Gastroesophageal sphincter (tissue), 4 donors: Measurements from ENCODE around the gene ZDHHC4. TPM values are rescaled to one million over a fixed set of nuclear protein-coding genes. Genes with fewer than 3 reads are reported as not detected.

Experiments used
- ATAC-seq: fragments of 150-250 bp; one replicate; pipeline ENCODE4 v1.9.1; 2016; ENCODE audit warnings: mild to moderate bottlenecking, moderate library complexity
- H3K27ac ChIP-seq, 4 donors: fragments of 200-600 bp; sonication (generic) in 3 of 4; 1 replicate in 3 of 4; 2 replicates in 1 of 4; pipeline ENCODE4 v1.5.1; 2016 to 2019
- H3K27me3 ChIP-seq: fragments of 200-600 bp; sonication (generic); one replicate; pipeline ENCODE4 v1.5.1; 2019
- H3K36me3 ChIP-seq, 2 donors: fragments of 200-600 bp; sonication (generic); one replicate each; pipeline ENCODE4 v1.5.1; 2019; ENCODE audit warnings: control low read depth in 1 of 2
- H3K4me1 ChIP-seq, 3 donors: fragments of 200-600 bp; sonication (generic); 1 replicate in 2 of 3; 2 replicates in 1 of 3; pipeline ENCODE4 v1.5.1; 2016 to 2019; ENCODE audit warnings: control low read depth in 2 of 3
- H3K4me3 ChIP-seq, 2 donors: fragments of 200-600 bp; sonication (generic); one replicate each; pipeline ENCODE4 v1.5.1; 2019; ENCODE audit warnings: mild to moderate bottlenecking in 1 of 2, moderate library complexity in 1 of 2
- H3K9me3 ChIP-seq, 3 donors: fragments of 200-600 bp; sonication (generic); one replicate each; pipeline ENCODE4 v1.5.1; 2017 to 2019; ENCODE audit warnings: control low read depth in 2 of 3
- CTCF ChIP-seq, 4 experiments: fragments of 200-600 bp in 2 of 4; fragments of 450-650 bp in 2 of 4; sonication (generic) in 1 of 4; IDR thresholded peaks; one replicate each; pipeline ENCODE4 v1.5.1; 2017 to 2019; ENCODE audit warnings: antibody characterized with exemption in 4 of 4, mild to moderate bottlenecking in 2 of 4, moderate library complexity in 2 of 4
- EP300 ChIP-seq: sonication (generic); formaldehyde crosslinking; IDR thresholded peaks from one replicate; pipeline ENCODE4 v1.6.1; 2017; ENCODE audit warnings: antibody characterized with exemption, mild to moderate bottlenecking
- POLR2A ChIP-seq, 2 donors: fragments of 450-650 bp; IDR thresholded peaks; one replicate each; pipeline ENCODE4 v1.6.1; 2017; ENCODE audit warnings: antibody characterized with exemption in 2 of 2, mild to moderate bottlenecking in 2 of 2, moderate library complexity in 1 of 2
- POLR2AphosphoS5 ChIP-seq: sonication (generic); formaldehyde crosslinking; IDR thresholded peaks from one replicate; pipeline ENCODE4 v1.6.1; 2017; ENCODE audit warnings: antibody characterized with exemption
- WGBS, 2 donors: methylation state at CpG; one replicate each; pipeline ENCODE4 v1.1.5; 2018; ENCODE audit warnings: low coverage in 1 of 2; 5-methylcytosine and 5-hydroxymethylcytosine counted together
- total RNA-seq, 4 donors: library from RNA; depleted of rRNA; stranded (reverse); fragments of >200 nt; gene quantifications; one replicate each; pipeline ENCODE4 v1.1.0, GENCODE V29; 2016

Gene ZDHHC4
- total RNA-seq, 4 donors from 2014 or later, result 54.6 to 63.8 (median 58.8) TPM

GRCh38 chr7:6559896-6560295 is 17.4 kb upstream of the ZDHHC4 start:
- no peaks in the 10 kb centered on the region for H3K4me1 ChIP-seq
- no peak for ATAC-seq
- H3K27me3 ChIP-seq, result peaks cover 16% of the 10 kb centered on the region
- H3K36me3 ChIP-seq, result no peaks in the 10 kb centered on the region
- H3K27ac ChIP-seq, result no peak overlapping the region
- TF ChIP-seq POLR2AphosphoS5 (no peak), CTCF (IDR thresholded peaks at IDR 0.05) (no peak), POLR2A (IDR thresholded peaks at IDR 0.05) (no peak), EP300 (no peak)
- no peaks in the 10 kb centered on the region for H3K9me3 ChIP-seq
- WGBS, 2 donors, result 25 to 31% methylated on average over 2 to 3 of the region's 3 CpGs
- H3K4me3 ChIP-seq, result no peak overlapping the region

- Histone ChIP-seq H3K27me3 (peaks cover 11% of the 10 kb centered on the region), H3K36me3 (no peaks in the 10 kb centered on the region), H3K9me3 (no peaks in the 10 kb centered on the region), H3K27ac (no peak overlapping the region), H3K4me3 (no peak overlapping the region), H3K4me1 (no peaks in the 10 kb centered on the region)
- 88 to 89% methylated on average over 1 of the region's 1 CpG for WGBS, 2 donors
- ATAC-seq, result no peak
- TF ChIP-seq POLR2A (IDR thresholded peaks at IDR 0.05), result no peak
- TF ChIP-seq EP300, result no peak
- TF ChIP-seq CTCF (IDR thresholded peaks at IDR 0.05), result no peak
- no peak for TF ChIP-seq POLR2AphosphoS5
Measured at GRCh38 chr7:6562106-6562505, 15.1 kb upstream of the ZDHHC4 start.

- no peak overlapping the region for H3K27ac ChIP-seq
- H3K27me3 ChIP-seq, result peaks cover 10% of the 10 kb centered on the region
- no peak overlapping the region for H3K4me3 ChIP-seq
- TF ChIP-seq POLR2AphosphoS5, result no peak
- WGBS, 2 donors, result 72% methylated on average over 6 to 12 of the region's 12 CpGs
- no peaks in the 10 kb centered on the region for H3K4me1 ChIP-seq
- no peaks in the 10 kb centered on the region for H3K36me3 ChIP-seq
- no peaks in the 10 kb centered on the region for H3K9me3 ChIP-seq
- no peak for ATAC-seq
Measured at GRCh38 chr7:6563936-6564770, 13.1 kb upstream of the ZDHHC4 start.

- no peak overlapping the region for H3K4me3 ChIP-seq
- TF ChIP-seq EP300, result no peak
- peaks cover 6% of the 10 kb centered on the region for H3K27me3 ChIP-seq
- H3K36me3 ChIP-seq, result no peaks in the 10 kb centered on the region
- no peak overlapping the region for H3K27ac ChIP-seq
- 88 to 100% methylated on average over 1 to 3 of the region's 4 CpGs for WGBS, 2 donors
- no peaks in the 10 kb centered on the region for H3K4me1 ChIP-seq
- no peak for ATAC-seq
- no peaks in the 10 kb centered on the region for H3K9me3 ChIP-seq
Measured at GRCh38 chr7:6565655-6566054, 11.6 kb upstream of the ZDHHC4 start.

GRCh38 chr7:6567886-6568285 is 9.4 kb upstream of the ZDHHC4 start:
- Histone ChIP-seq H3K4me1 (no peaks in the 10 kb centered on the region), H3K36me3 (no peaks in the 10 kb centered on the region), H3K4me3 (no peak overlapping the region), H3K27ac (no peak overlapping the region), H3K27me3 (peaks cover 6% of the 10 kb centered on the region), H3K9me3 (no peaks in the 10 kb centered on the region)
- no peak for ATAC-seq
- 87 to 90% methylated on average over 2 to 3 of the region's 3 CpGs for WGBS, 2 donors
- no peak for TF ChIP-seq EP300

- no peak for TF ChIP-seq POLR2A (IDR thresholded peaks at IDR 0.05)
- no peak for TF ChIP-seq POLR2AphosphoS5
- TF ChIP-seq EP300, result no peak
- TF ChIP-seq CTCF (IDR thresholded peaks at IDR 0.05), result no peak
- WGBS, 2 donors, result 52 to 58% methylated on average over 3 to 7 of the region's 7 CpGs
- no peak for ATAC-seq
Measured at GRCh38 chr7:6571160-6571779, 6.0 kb upstream of the ZDHHC4 start.

More at GRCh38 chr7:6571160-6571779, 6.0 kb upstream of the ZDHHC4 start:
- Histone ChIP-seq H3K4me3 (no peak overlapping the region), H3K27me3 (no peaks in the 10 kb centered on the region), H3K27ac (no peak overlapping the region), H3K9me3 (no peaks in the 10 kb centered on the region), H3K4me1 (peaks cover 0 to 1% (median 1%) of the 10 kb centered on the region in 3 donors), H3K36me3 (no peaks in the 10 kb centered on the region)
